ENCODE data around the gene NRL. TPM values are rescaled to one million over a fixed set of nuclear protein-coding genes. Genes with fewer than 3 reads are reported as not detected.

The NRL gene
- total RNA-seq, 1 donor from 2014 or later: 1.9 TPM

GRCh38 chr14:24076302-24076601 is 38.5 kb downstream of the NRL start:
- Mint-ChIP-seq H3K9me3 (ENCODE audit: unreplicated experiment) (no peaks in the 10 kb centered on the region), H3K27ac (ENCODE audit: unreplicated experiment) (no peak overlapping the region), H3K36me3 (ENCODE audit: unreplicated experiment) (no peaks in the 10 kb centered on the region), H3K27me3 (ENCODE audit: unreplicated experiment) (peaks cover 27% of the 10 kb centered on the region), H3K4me1 (ENCODE audit: unreplicated experiment) (no peaks in the 10 kb centered on the region), H3K4me3 (ENCODE audit: unreplicated experiment) (no peak overlapping the region)
- no peak for TF ChIP-seq CTCF (IDR thresholded peaks at IDR 0.05)
- DNase-seq (ENCODE audit: extremely low spot score, unreplicated experiment): no peak

- Mint-ChIP-seq H3K27ac (ENCODE audit: unreplicated experiment) (no peak overlapping the region), H3K9me3 (ENCODE audit: unreplicated experiment) (no peaks in the 10 kb centered on the region), H3K4me3 (ENCODE audit: unreplicated experiment) (no peak overlapping the region), H3K27me3 (ENCODE audit: unreplicated experiment) (peaks cover 25% of the 10 kb centered on the region), H3K4me1 (ENCODE audit: unreplicated experiment) (no peaks in the 10 kb centered on the region), H3K36me3 (ENCODE audit: unreplicated experiment) (no peaks in the 10 kb centered on the region)
- no peak for DNase-seq (ENCODE audit: extremely low spot score, unreplicated experiment)
- TF ChIP-seq CTCF (IDR thresholded peaks at IDR 0.05): no peak
Observed at GRCh38 chr14:24075485-24076301, 39.1 kb downstream of the NRL start.

DNA sequence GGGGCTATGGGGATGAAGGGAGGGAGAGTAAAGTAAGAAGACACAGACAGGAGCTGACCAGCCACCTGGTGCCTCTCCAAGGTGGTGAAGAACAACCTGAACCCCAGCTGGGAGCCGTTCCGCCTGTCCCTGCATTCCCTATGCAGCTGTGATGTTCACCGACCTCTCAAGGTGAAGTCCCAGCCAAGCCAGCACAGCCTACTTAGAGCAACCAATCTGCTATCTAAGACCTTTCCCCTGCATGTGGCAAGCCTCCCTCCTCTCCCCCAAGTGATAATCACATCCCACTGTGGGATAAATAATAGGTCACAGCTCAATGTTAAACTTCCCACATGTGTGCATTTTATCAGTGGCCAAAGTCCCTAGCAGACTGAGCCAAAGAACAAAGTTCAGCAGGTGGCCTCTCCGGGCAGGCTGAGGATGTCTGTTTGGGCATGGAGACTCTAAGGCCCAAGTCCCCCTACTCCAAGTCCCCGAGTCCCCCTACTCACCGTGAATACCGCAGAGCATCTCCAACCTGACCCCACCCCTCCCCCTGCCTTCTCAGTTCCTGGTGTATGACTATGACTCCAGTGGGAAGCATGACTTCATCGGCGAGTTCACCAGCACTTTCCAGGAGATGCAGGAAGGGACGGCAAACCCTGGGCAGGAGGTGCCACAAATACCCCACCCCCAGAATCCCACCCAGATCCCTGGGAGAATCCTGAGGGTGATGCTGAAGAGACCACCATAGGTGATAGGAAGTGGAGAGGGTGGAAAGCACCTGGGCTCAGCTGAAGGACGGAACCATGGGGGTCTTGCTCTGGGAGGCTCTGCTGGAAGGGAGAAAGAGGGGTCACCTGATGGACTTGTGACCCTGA is 39.9 kb downstream of the NRL start:
- Mint-ChIP-seq H3K4me3 (ENCODE audit: unreplicated experiment) (no peak overlapping the region), H3K36me3 (ENCODE audit: unreplicated experiment) (no peaks in the 10 kb centered on the region)

GRCh38 chr14:24072881-24073877 is 41.6 kb downstream of the NRL start:
- no peak for TF ChIP-seq CTCF (IDR thresholded peaks at IDR 0.05)
- DNase-seq (ENCODE audit: extremely low spot score, unreplicated experiment): no peak
- Mint-ChIP-seq H3K9me3 (ENCODE audit: unreplicated experiment) (no peaks in the 10 kb centered on the region), H3K4me3 (ENCODE audit: unreplicated experiment) (no peak overlapping the region), H3K27me3 (ENCODE audit: unreplicated experiment) (peaks cover 15% of the 10 kb centered on the region), H3K36me3 (ENCODE audit: unreplicated experiment) (no peaks in the 10 kb centered on the region), H3K4me1 (ENCODE audit: unreplicated experiment) (no peaks in the 10 kb centered on the region), H3K27ac (ENCODE audit: unreplicated experiment) (no peak overlapping the region)

More for the DNA sequence above, 39.9 kb downstream of the NRL start:
- no peaks in the 10 kb centered on the region for H3K9me3 Mint-ChIP-seq (ENCODE audit: unreplicated experiment)
- H3K27me3 Mint-ChIP-seq (ENCODE audit: unreplicated experiment): peaks cover 20% of the 10 kb centered on the region
- no peak for TF ChIP-seq CTCF (IDR thresholded peaks at IDR 0.05)
- no peak for DNase-seq (ENCODE audit: extremely low spot score, unreplicated experiment)
- no peaks in the 10 kb centered on the region for H3K4me1 Mint-ChIP-seq (ENCODE audit: unreplicated experiment)
- no peak overlapping the region for H3K27ac Mint-ChIP-seq (ENCODE audit: unreplicated experiment)

Measured in osteocyte (in vitro differentiated cells).